H1 (cell line): ENCODE data around the gene ARRB1. TPM values are rescaled to one million over a fixed set of nuclear protein-coding genes. Genes with fewer than 3 reads are reported as not detected.

ENCODE experiments used
- polyA plus RNA-seq, 7 experiments: library from polyadenylated mRNA; depleted of rRNA in 3 of 7; stranded (reverse) in 5 of 7; unstranded in 2 of 7; fragments of >200 nt in 5 of 7; fragments of 200-250 nt in 2 of 7; gene quantifications; 1 replicate in 5 of 7; 2 replicates in 1 of 7; 4 replicates in 1 of 7; pipeline versions ENCODE4 v1.2.1 to v1.2.3, GENCODE V29; 2011 to 2013; ENCODE audit warnings: missing spikeins in 2 of 7, mixed read lengths in 2 of 7
- total RNA-seq: library from RNA; stranded (reverse); fragmentation: NEBNext Ultra II Directional; extraction: Animal tissue kit (Norgen Biotek cat#: 25700); gene quantifications from 2 replicates; pipeline ENCODE4 v1.2.1, GENCODE V29; 2021
- TF ChIP-seq, protein P1 (sequence below): IDR thresholded peaks from 2 replicates; pipeline ENCODE4 v1.6.1; 2012; ENCODE audit warnings: inconsistent platforms

ARRB1 gene
- total and polyA plus RNA-seq, 2 of the 8 experiments (the other 6 are each of a cell fraction or from before 2014, with no cell fraction given), result 9.4 to 31.8 TPM

DNA sequence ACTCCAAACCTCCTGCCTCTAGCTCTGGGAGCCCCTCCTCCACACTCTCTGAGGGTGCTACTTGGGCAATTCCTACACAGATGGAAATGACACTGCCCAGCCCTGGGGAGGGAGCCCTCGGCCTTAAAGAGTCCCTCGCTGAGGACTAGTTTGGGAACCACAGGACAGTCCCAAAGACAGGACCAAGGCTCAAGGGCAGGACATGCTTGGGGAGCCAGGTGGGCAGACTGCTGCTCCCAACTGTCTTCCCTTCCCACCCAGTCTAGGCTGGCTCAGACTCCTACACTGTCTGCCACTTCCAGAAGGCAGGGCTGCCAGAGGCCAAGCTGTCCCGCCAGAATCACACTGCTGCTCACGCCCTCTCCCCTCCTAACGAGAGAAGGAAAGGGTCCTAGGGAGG, 9.8 kb downstream of the ARRB1 start (continued):
- TF ChIP-seq, protein P1, sequence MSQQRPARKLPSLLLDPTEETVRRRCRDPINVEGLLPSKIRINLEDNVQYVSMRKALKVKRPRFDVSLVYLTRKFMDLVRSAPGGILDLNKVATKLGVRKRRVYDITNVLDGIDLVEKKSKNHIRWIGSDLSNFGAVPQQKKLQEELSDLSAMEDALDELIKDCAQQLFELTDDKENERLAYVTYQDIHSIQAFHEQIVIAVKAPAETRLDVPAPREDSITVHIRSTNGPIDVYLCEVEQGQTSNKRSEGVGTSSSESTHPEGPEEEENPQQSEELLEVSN, result no peak
- TF ChIP-seq, all 59 proteins: peak for 0
